ENCODE data around the gene METTL26.

METTL26 gene

GRCh38 chr16:680967-681745 lies 45.1 kb upstream of the METTL26 start:
- Histone ChIP-seq H3F3A (ENCODE audit: insufficient read depth) (peaks cover 9% of the 10 kb centered on the region; the same call in 1 of the 2 replicates), H4K20me1 (ENCODE audit: low read depth, low read length) (no peaks in the 10 kb centered on the region), H3K79me2 (ENCODE audit: insufficient read depth, low read length) (peaks cover 23% of the 10 kb centered on the region; the same call in 1 of the 2 replicates), H3K9ac (ENCODE audit: low read length) (peak overlapping the region; percentile 75), H3K4me2 (ENCODE audit: low read depth, low read length, poor library complexity, severe bottlenecking) (peak overlapping the region; percentile 57), H3K27ac (ENCODE audit: low read depth, low read length) (peak overlapping the region; percentile 51), H3K27me3 (ENCODE audit: low read length) (no peaks in the 10 kb centered on the region), H3K4me3 (ENCODE audit: insufficient read depth, low read length, poor library complexity, severe bottlenecking) (peak overlapping the region; percentile 62), H3K9me2 (replicated peaks; ENCODE audit: insufficient read depth, low read length) (no peaks in the 10 kb centered on the region), H3K36me3 (ENCODE audit: low read length) (no peaks in the 10 kb centered on the region), H2AFZ (ENCODE audit: low read depth, low read length, severe bottlenecking) (no peak overlapping the region), H3K9me3 (ENCODE audit: insufficient read depth, low read length) (no peaks in the 10 kb centered on the region)
- peak; percentile 10 for TF ChIP-seq CTCF (IDR thresholded peaks at IDR 0.05; ENCODE audit: insufficient read depth, low read length, poor library complexity, severe bottlenecking)
- no peak for TF ChIP-seq EZH2phosphoT487 (conservative IDR thresholded peaks at IDR 0.05; ENCODE audit: low read length)

DNA sequence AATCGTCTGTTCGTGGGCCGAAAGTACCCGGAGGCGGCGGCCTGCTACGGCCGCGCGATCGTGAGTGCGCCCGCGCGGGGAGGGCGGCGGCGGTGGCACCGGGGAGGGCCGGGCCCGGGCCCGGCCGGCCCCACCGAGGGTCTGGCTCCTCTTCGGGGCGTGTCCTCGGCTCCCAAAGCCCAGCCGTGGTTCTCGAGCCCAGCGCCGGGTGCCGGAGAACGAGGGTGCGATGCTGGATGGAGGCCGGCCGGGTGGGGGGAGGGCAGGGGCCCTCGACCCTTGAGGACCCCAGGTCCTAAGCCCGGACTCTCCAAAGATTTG lies 44.5 kb upstream of the METTL26 start:
- Histone ChIP-seq H3K4me3 (ENCODE audit: insufficient read depth, low read length, poor library complexity, severe bottlenecking) (peak overlapping the region; percentile 62), H3K9me2 (replicated peaks; ENCODE audit: insufficient read depth, low read length) (no peaks in the 10 kb centered on the region), H3K36me3 (ENCODE audit: low read length) (no peaks in the 10 kb centered on the region), H3K27ac (ENCODE audit: low read depth, low read length) (peak overlapping the region; percentile 51), H3F3A (ENCODE audit: insufficient read depth) (peaks cover 9% of the 10 kb centered on the region; the same call in 1 of the 2 replicates), H3K27me3 (ENCODE audit: low read length) (no peaks in the 10 kb centered on the region), H3K79me2 (ENCODE audit: insufficient read depth, low read length) (peaks cover 23% of the 10 kb centered on the region; the same call in 1 of the 2 replicates), H4K20me1 (ENCODE audit: low read depth, low read length) (no peaks in the 10 kb centered on the region), H3K4me2 (ENCODE audit: low read depth, low read length, poor library complexity, severe bottlenecking) (peak overlapping the region; percentile 57), H3K9ac (ENCODE audit: low read length) (peak overlapping the region; percentile 75), H2AFZ (ENCODE audit: low read depth, low read length, severe bottlenecking) (no peak overlapping the region), H3K9me3 (ENCODE audit: insufficient read depth, low read length) (no peaks in the 10 kb centered on the region)
- TF ChIP-seq CTCF (IDR thresholded peaks at IDR 0.05; ENCODE audit: insufficient read depth, low read length, poor library complexity, severe bottlenecking) = no peak
- TF ChIP-seq EZH2phosphoT487 (conservative IDR thresholded peaks at IDR 0.05; ENCODE audit: low read length) = no peak

DNA sequence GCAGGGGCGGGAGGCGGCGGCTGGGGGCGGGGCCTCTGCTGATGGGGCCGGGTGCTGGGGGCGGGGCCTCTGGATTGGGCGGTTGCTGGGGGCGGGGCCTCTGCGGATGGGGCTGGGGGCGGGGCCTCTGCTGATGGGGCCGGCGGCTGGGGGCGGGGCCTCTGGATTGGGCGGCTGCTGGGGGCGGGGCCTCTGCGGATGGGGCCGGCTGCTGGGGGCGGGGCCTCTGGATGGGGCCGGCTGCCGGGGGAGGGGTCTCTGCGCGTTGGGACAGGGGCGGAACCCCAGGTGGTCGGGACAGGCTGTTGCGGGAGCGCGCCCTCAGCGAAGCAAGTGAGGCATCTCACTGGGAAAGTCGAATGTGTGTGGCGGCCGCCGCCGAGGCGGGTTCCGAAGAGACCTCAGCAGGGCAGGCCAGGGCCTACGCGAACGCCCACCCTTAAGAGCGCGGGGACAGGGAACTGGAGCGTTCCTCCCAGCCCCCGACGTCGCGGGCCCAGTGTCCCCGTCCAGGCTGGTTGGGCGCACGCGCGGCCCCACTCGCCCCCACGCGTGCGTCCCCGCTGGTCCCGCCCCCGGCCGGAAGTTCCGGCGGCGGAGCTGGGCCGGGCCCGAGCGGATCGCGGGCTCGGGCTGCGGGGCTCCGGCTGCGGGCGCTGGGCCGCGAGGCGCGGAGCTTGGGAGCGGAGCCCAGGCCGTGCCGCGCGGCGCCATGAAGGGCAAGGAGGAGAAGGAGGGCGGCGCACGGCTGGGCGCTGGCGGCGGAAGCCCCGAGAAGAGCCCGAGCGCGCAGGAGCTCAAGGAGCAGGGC lies 43.9 kb upstream of the METTL26 start, which contains the start of gene STUB1:
Gene STUB1, plus strand, starts transcription at position 597 of the 811 bp plus-strand sequence. Its CDS starts 116 bp downstream, at position 713.
- H3K9me3 ChIP-seq (ENCODE audit: insufficient read depth, low read length) = no peaks in the 10 kb centered on the region
- peaks cover 9% of the 10 kb centered on the region; the same call in 1 of the 2 replicates for H3F3A ChIP-seq (ENCODE audit: insufficient read depth)
- peak within 1 kb of the TSS; percentile 90 for H2AFZ ChIP-seq (ENCODE audit: low read depth, low read length, severe bottlenecking)
- H3K27ac ChIP-seq (ENCODE audit: low read depth, low read length) = peak within 1 kb of the TSS; percentile 69
- H3K9ac ChIP-seq (ENCODE audit: low read length) = peak within 1 kb of the TSS; percentile 75
- H3K27me3 ChIP-seq (ENCODE audit: low read length) = no peaks in the 10 kb centered on the region
- no peaks in the 10 kb centered on the region for H3K36me3 ChIP-seq (ENCODE audit: low read length)
- TF ChIP-seq CTCF (IDR thresholded peaks at IDR 0.05; ENCODE audit: insufficient read depth, low read length, poor library complexity, severe bottlenecking) = no peak
- no peak for TF ChIP-seq EZH2phosphoT487 (conservative IDR thresholded peaks at IDR 0.05; ENCODE audit: low read length)
- peaks cover 23% of the 10 kb centered on the region; the same call in 1 of the 2 replicates for H3K79me2 ChIP-seq (ENCODE audit: insufficient read depth, low read length)
- no peaks in the 10 kb centered on the region for H3K9me2 ChIP-seq (replicated peaks; ENCODE audit: insufficient read depth, low read length)
- no peaks in the 10 kb centered on the region for H4K20me1 ChIP-seq (ENCODE audit: low read depth, low read length)
- peak within 1 kb of the TSS; percentile 62 for H3K4me3 ChIP-seq (ENCODE audit: insufficient read depth, low read length, poor library complexity, severe bottlenecking)
- peak within 1 kb of the TSS; percentile 63 for H3K4me2 ChIP-seq (ENCODE audit: low read depth, low read length, poor library complexity, severe bottlenecking)
